Parathyroid adenoma (tissue), 2 donors: Measurements from ENCODE around the gene NDUFA6.
"Not testable (repeated sequence)": the region's sequence is repeated elsewhere in the genome, so short reads cannot be mapped to it uniquely, and the experiment has no call there.

ENCODE experiments used
- H2AFZ ChIP-seq: fragments of 300-600 bp; sonication (generic); one replicate; pipeline ENCODE4 v1.7.0; 2017; ENCODE audit warnings: antibody characterized with exemption, mild to moderate bottlenecking
- H3K27ac ChIP-seq: fragments of 300-600 bp; sonication (generic); one replicate; pipeline ENCODE4 v1.7.0; 2017
- H3K27me3 ChIP-seq: fragments of 300-600 bp; sonication (generic); one replicate; pipeline ENCODE4 v1.7.0; 2017; ENCODE audit warnings: low read length; ENCODE audit not compliant: control insufficient read depth, insufficient read depth
- H3K36me3 ChIP-seq: fragments of 300-600 bp; sonication (generic); one replicate; pipeline ENCODE4 v1.7.0; 2017; ENCODE audit warnings: low read length; ENCODE audit not compliant: control insufficient read depth, insufficient read depth
- H3K4me1 ChIP-seq: fragments of 300-600 bp; sonication (generic); one replicate; pipeline ENCODE4 v1.7.0; 2017; ENCODE audit warnings: control low read depth
- H3K4me2 ChIP-seq: fragments of 300-600 bp; sonication (generic); one replicate; pipeline ENCODE4 v1.7.0; 2017; ENCODE audit warnings: low read length
- H3K4me3 ChIP-seq: fragments of 300-600 bp; sonication (generic); one replicate; pipeline ENCODE4 v1.7.0; 2017; ENCODE audit warnings: low read depth, low read length
- H3K79me2 ChIP-seq: fragments of 300-600 bp; sonication (generic); one replicate; pipeline ENCODE4 v1.7.0; 2017; ENCODE audit warnings: control low read depth
- H3K9ac ChIP-seq: fragments of 300-600 bp; sonication (generic); one replicate; pipeline ENCODE4 v1.7.0; 2017; ENCODE audit warnings: mild to moderate bottlenecking
- H3K9me3 ChIP-seq: fragments of 300-600 bp; sonication (generic); one replicate; pipeline ENCODE4 v1.7.0; 2017; ENCODE audit warnings: low read length; ENCODE audit not compliant: control insufficient read depth
- CTCF ChIP-seq: fragments of 300-600 bp; sonication (generic); IDR thresholded peaks from one replicate; pipeline ENCODE4 v1.7.0; 2017; ENCODE audit warnings: antibody characterized with exemption, mild to moderate bottlenecking
- donor health status: primary hyperparathyroidism.

NDUFA6 gene

GRCh38 chr22:42074846-42075676, 15.5 kb downstream of the NDUFA6 start:
- no peak overlapping the region for H3K9ac ChIP-seq
- H2AFZ ChIP-seq: peak overlapping the region; percentile 91
- no peaks in the 10 kb centered on the region for H3K27me3 ChIP-seq
- H3K4me2 ChIP-seq: peak overlapping the region; percentile 93
- no peak for TF ChIP-seq CTCF
- H3K4me3 ChIP-seq: peak overlapping the region; percentile 65
- H3K36me3 ChIP-seq: no peaks in the 10 kb centered on the region
- H3K27ac ChIP-seq: peak overlapping the region; percentile 52
- H3K79me2 ChIP-seq: no peaks in the 10 kb centered on the region
- peaks cover 6% of the 10 kb centered on the region for H3K4me1 ChIP-seq
- H3K9me3 ChIP-seq: no peaks in the 10 kb centered on the region

- no peaks in the 10 kb centered on the region for H3K36me3 ChIP-seq
- peak within 1 kb of the TSS; percentile 56 for H3K9ac ChIP-seq
- H3K9me3 ChIP-seq: no peaks in the 10 kb centered on the region
- peak within 1 kb of the TSS; percentile 91 for H2AFZ ChIP-seq
- H3K27me3 ChIP-seq: no peaks in the 10 kb centered on the region
- peak within 1 kb of the TSS; percentile 93 for H3K4me2 ChIP-seq
- H3K79me2 ChIP-seq: no peaks in the 10 kb centered on the region
- peak within 1 kb of the TSS; percentile 52 for H3K27ac ChIP-seq
- peak; percentile 31 for TF ChIP-seq CTCF
- peaks cover 8% of the 10 kb centered on the region for H3K4me1 ChIP-seq
- H3K4me3 ChIP-seq: peak within 1 kb of the TSS; percentile 65
Measured at GRCh38 chr22:42074132-42074811, 16.3 kb downstream of the NDUFA6 start, which contains the start of gene PHETA2. Gene PHETA2 (plus strand): TSS chr22:42074248. CDS start chr22:42077294, 3,046 bp downstream.

GRCh38 chr22:42073621-42074041, 16.9 kb downstream of the NDUFA6 start:
- no peaks in the 10 kb centered on the region for H3K9me3 ChIP-seq
- peaks cover 8% of the 10 kb centered on the region for H3K4me1 ChIP-seq
- H3K36me3 ChIP-seq: no peaks in the 10 kb centered on the region
- no peak overlapping the region for H3K27ac ChIP-seq
- H3K4me2 ChIP-seq: peak overlapping the region; percentile 93
- H2AFZ ChIP-seq: peak overlapping the region; percentile 91
- no peak for TF ChIP-seq CTCF
- H3K9ac ChIP-seq: no peak overlapping the region
- H3K27me3 ChIP-seq: no peaks in the 10 kb centered on the region
- no peaks in the 10 kb centered on the region for H3K79me2 ChIP-seq
- peak overlapping the region; percentile 65 for H3K4me3 ChIP-seq

GRCh38 chr22:42072606-42073330, 17.8 kb downstream of the NDUFA6 start:
- H3K4me2 ChIP-seq: no peak overlapping the region
- H3K36me3 ChIP-seq: no peaks in the 10 kb centered on the region
- no peak overlapping the region for H3K4me3 ChIP-seq
- no peak overlapping the region for H2AFZ ChIP-seq
- H3K27ac ChIP-seq: no peak overlapping the region
- no peak for TF ChIP-seq CTCF
- H3K4me1 ChIP-seq: peaks cover 8% of the 10 kb centered on the region
- no peak overlapping the region for H3K9ac ChIP-seq
- H3K79me2 ChIP-seq: no peaks in the 10 kb centered on the region
- no peaks in the 10 kb centered on the region for H3K9me3 ChIP-seq
- H3K27me3 ChIP-seq: no peaks in the 10 kb centered on the region

GRCh38 chr22:42071508-42071907, 19.1 kb downstream of the NDUFA6 start:
- peak overlapping the region; percentile 94 for H2AFZ ChIP-seq
- peak overlapping the region; percentile 90 for H3K4me3 ChIP-seq
- H3K4me2 ChIP-seq: peak overlapping the region; percentile 99
- H3K36me3 ChIP-seq, H3K9ac ChIP-seq, H3K9me3 ChIP-seq, H3K4me1 ChIP-seq, H3K27me3 ChIP-seq, H3K79me2 ChIP-seq: not testable (repeated sequence)
- peak overlapping the region; percentile 90 for H3K27ac ChIP-seq
